Neural progenitor cell (in vitro differentiated cells): Measurements from ENCODE around the gene SEC16A.

Source experiments
- CTCF ChIP-seq: fragments of 200-600 bp; sonication (generic); IDR thresholded peaks from 2 replicates; pipeline ENCODE4 v1.5.1; 2017; ENCODE audit warnings: antibody characterized with exemption, mild to moderate bottlenecking
- EZH2 ChIP-seq: fragments of 200-600 bp; sonication (generic); IDR thresholded peaks from 2 replicates; pipeline ENCODE4 v1.6.1; 2017; ENCODE audit warnings: antibody characterized with exemption, mild to moderate bottlenecking, moderate library complexity
- EZH2phosphoT487 ChIP-seq: fragments of 200-600 bp; sonication (generic); IDR thresholded peaks from 2 replicates; pipeline ENCODE4 v1.6.1; 2017; ENCODE audit warnings: antibody characterized with exemption

GRCh38 chr9:136451221-136451877 is 31.5 kb downstream of the SEC16A start:
- TF ChIP-seq CTCF = no peak
- TF ChIP-seq EZH2 = no peak
- TF ChIP-seq EZH2phosphoT487 = no peak
